ENCODE data around the gene MAD1L1.
A peak's percentile ranks its signal among the peaks of the same experiment; 100 is the strongest.
"Not testable (repeated sequence)": the region's sequence is repeated elsewhere in the genome, so short reads cannot be mapped to it uniquely, and the experiment has no call there.

MAD1L1 gene

DNA sequence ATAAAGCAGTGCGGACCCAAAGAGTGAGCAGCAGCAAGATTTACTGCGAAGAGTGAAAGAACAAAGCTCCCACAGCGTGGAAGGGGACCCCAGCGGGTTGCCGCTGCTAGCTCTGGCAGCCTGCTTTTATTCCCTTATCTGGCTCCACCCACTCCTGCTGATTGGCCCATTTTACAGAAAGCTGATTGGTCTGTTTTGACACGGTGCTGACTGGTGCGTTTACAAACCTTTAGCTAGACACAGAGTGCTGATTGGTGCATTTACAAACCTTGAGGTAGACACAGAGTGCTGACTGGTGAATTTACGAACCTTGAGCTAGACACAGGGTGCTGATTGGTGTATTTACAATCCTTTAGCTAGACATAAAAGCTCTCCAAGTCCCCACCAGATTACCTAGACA, 256.2 kb downstream of the MAD1L1 start:
- not testable (repeated sequence) for DNase-seq

DNA sequence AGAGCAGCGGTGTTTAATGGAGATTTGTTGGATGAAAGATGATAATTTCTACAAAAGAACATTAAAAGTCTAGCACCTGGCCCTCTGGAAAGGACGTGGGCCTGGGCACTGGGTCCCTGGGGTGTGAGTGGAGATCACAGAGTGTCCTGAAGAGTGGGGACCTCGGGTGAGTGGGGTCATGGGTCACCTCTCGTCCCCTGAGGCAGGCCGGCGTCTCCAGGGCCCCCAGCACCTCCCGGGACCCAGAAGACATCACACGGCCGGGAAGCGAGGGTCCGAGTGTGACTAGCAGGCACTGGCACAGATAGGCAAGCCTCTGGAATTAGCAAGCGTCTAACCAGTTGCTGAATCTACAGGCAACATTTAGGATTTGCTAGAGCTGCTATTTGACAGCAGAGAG, 257.2 kb downstream of the MAD1L1 start:
- DNase-seq: no peak

DNA sequence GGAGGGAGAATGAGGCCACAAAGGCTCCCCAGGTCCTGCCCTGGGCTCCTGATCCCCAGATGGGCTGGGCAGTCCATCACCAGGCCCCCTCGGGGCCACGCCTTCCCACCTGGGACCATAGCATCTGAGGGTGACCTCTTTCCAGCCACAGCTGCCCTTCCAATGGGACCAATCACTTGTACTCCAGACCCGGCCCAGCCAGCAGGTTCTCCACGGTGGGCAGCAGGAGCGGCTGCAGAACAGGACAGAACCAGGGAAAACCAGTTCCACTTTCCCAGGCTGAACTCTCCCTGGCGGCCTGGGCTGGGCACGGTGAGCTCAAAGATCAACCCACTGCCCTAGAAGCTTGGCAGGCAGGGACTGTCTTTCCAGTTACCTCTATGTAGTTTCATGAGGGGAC, 257.6 kb downstream of the MAD1L1 start:
- no peak for DNase-seq

DNA sequence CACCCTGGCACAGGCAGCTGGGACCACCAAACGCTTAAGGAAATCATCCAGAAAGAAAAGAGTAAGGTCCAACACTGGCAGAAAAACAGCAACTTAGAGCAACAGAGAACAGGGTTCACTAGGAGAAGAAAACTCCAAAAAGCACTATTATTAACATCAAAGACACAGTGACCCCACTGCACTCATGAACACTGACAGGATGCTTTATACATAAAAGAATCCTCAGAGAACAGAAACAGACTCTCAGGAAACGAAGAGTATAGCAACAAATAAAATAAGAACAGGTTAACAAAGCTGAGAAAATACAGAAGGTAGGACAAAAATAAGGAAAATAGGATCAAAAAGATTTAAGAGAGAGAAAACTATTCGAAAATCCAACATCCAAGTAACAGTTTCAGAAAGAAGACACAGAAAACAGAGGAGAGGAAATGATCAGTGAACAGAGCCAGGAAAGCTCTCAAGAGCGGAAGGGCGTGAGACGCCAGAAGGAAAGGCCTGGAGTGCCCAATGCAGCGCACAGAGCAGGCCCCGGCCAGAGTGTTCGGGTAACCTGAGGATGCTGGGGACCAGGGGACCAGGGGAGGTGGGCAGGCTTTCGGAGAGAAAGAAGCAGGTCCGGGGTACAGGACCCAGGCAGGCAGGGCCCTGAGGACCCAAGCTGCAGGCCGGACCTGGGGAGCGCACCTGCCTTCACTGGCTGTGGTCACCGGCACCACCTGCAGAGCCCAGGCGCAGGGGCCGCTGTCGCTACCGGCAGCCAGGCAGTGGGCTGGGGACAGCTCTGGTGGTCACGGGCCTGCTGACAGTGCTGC, 258.2 kb downstream of the MAD1L1 start:
- no peak for DNase-seq

GRCh38 chr7:1973321-1974251, 259.2 kb downstream of the MAD1L1 start:
- no peak for DNase-seq

GRCh38 chr7:1972744-1973143, 260.0 kb downstream of the MAD1L1 start:
- DNase-seq: no peak

- DNase-seq: no peak
These were observed 260.6 kb downstream of the MAD1L1 start for GRCh38 chr7:1971946-1972654.

DNA sequence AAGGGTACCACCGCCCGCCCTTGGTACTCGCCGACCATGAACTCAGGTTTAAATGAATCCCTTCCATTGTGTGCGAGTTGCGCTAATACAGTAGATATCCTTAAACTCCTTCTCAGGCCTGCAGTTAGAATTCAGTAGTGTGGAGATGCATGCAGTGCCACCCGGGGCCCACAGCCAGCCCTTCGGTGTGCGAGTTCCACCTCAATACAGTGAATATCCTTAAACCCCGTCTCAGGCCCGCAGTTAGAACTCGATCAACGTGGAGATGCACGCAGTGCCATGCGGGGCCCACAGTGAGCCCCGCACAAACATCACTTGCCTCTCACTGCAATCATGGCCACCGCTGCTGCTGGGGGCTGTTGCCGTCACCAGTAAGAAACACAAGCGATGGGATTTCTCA, 261.9 kb downstream of the MAD1L1 start:
- DNase-seq: no peak

DNA sequence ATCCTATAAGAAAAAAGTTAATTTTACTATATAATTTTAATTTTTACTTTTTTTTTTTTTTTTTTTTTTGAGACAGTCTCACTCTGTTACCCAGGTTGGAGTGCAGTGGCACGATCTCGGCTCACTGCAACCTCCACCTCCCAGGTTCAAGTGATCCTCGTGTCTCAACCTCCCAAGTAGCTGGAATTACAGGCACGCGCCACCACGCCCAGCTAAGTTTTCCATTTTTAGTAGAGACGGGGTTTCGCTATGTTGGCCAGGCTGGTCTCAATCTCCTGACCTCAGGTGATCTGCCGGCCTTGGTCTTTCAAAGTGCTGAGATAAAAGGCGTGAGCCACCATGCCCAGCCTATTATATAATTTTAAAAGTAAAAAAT, 262.5 kb downstream of the MAD1L1 start:
- not testable (repeated sequence) for DNase-seq

DNA sequence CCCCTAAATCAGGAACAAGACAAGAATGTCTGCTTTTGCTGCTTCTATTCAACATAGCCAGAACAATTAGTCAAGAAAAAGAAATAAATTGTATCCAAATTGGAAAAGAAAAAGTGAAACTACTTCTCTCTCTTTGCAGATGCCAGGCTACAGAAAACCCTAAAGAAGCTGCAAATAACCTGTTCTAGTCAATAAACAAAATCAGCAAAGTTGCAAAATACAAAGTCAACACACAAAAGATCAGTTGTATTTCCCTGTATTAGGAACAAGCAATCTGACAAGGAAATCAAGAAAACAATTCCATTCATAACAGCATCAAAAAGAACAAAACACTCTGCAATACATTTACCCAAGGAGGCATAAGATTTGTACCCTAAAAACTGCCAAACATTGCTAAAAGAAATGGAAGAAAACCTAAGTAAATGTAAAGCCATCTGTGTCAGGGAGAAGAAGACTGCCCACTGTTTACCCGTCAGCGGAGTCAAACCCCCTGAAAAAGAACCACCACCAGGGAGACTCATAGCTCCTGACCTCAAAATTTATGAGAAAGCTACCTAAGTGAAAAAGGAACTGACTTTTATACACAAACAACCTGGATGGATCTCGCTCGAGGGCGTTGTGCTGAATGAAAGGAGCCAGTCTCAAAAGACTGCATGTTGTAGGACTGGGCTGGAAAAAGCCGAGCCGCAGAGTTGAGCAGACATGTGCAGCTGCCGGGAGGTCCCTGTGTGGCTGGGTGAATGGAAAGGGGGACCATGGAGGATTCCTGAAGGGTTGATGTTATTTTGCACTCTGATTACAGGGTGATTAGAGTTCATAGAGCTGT, 263.1 kb downstream of the MAD1L1 start:
- no peak for DNase-seq

GRCh38 chr7:1968397-1969111, 264.2 kb downstream of the MAD1L1 start:
- DNase-seq: no peak

GRCh38 chr7:1967512-1968396, 265.0 kb downstream of the MAD1L1 start:
- no peak for DNase-seq

GRCh38 chr7:1966631-1967200, 266.0 kb downstream of the MAD1L1 start:
- no peak for DNase-seq

GRCh38 chr7:1965579-1966294, 267.0 kb downstream of the MAD1L1 start:
- no peak for DNase-seq

DNA sequence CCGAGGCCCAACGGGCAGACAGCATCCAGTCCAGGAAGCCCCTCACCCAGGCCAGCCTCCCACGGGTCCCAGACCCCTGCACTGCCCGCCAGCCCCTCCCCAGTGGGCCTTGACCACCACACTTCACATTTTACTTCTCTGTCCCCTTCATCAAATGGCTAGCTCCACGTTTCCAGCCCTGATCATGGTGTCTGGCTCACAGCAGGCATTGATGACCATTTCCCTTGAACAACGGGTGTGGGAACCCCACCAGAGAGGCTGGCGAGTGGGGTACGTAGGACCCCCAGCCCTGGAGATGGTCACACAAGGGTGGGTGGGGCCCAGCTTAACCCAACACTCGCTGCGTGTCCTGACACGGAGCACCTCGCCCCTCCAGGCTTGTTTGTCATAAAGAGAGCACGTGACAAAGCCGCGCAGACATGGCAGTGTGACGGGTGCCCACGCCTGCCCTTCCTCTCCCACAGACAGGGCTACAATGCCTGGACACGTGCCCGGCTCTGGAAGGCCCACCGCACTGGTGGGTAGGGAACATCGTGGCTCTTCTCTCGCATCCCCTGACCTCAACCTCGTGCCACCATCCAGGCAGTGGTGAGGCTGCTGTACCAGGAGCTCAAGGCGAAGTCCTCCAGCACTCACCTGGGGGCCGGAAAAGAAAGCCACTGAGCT, 267.7 kb downstream of the MAD1L1 start:
- no peak for DNase-seq

DNA sequence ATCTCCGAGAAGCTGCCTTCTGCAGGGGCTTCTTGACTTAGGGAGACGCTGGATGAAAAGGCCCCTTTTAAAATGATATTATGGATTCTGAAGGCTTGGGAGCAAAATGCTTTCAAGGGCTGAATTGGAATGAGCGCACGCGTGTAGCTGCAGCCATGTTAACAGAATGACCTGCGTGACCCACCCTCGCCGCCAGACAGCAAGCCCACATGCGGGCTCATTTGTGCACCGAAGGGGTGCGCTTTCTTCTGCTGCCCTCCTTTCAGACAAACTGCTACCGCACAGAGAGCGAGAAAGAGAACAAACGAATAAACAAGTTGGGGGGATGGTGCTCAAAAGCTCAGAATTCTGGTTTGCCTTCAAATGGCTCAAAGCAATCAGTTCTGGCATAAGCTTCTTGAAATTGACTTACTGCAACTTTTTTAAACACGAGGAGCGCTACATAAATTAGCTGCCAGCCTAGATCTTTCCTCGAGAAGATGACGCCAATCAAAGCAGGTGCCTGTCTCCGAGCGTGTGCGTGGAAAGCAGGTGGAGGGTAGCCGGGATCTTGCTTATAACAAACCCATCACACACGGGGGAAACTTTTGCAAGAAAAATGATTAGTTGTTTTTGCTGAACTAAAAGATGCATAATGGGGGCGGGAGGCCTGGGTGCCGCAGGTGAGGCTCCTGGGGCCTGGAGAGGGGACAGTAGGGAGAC, 268.4 kb downstream of the MAD1L1 start:
- no peak for DNase-seq

- DNase-seq: no peak
These were observed 269.2 kb downstream of the MAD1L1 start for GRCh38 chr7:1963575-1963974.

DNA sequence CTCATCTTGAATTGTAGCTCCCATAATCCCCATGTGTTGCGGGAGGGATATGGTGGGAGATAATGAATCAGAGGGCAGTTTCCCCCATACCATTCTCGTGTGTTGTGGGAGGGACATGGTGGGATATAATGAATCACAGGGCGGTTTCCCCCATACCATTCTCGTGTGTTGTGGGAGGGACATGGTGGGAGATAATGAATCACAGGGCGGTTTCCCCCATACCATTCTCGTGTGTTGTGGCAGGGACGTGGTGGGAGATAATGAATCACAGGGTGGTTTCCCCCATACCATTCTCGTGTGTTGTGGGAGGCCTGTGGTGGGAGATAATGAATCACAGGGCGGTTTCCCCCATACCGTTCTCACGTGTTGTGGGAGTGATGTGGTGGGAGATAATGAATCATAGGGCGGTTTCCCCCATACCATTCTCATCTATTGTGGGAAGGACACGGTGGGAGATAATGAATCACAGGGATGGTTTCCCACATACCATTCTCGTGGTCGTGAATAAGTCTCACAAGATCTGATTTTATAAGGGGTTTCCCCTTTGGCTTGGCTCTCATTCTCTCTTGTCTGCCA, 271.0 kb downstream of the MAD1L1 start:
- DNase-seq: peak; percentile 16 to 21
